ENCODE measurements around the gene TRPM2.

TRPM2 gene

GRCh38 chr21:44440241-44441040 lies 87.0 kb downstream of the TRPM2 start:
- POLR2A ChIA-PET: no interaction called here
- TF ChIP-seq, protein P1, sequence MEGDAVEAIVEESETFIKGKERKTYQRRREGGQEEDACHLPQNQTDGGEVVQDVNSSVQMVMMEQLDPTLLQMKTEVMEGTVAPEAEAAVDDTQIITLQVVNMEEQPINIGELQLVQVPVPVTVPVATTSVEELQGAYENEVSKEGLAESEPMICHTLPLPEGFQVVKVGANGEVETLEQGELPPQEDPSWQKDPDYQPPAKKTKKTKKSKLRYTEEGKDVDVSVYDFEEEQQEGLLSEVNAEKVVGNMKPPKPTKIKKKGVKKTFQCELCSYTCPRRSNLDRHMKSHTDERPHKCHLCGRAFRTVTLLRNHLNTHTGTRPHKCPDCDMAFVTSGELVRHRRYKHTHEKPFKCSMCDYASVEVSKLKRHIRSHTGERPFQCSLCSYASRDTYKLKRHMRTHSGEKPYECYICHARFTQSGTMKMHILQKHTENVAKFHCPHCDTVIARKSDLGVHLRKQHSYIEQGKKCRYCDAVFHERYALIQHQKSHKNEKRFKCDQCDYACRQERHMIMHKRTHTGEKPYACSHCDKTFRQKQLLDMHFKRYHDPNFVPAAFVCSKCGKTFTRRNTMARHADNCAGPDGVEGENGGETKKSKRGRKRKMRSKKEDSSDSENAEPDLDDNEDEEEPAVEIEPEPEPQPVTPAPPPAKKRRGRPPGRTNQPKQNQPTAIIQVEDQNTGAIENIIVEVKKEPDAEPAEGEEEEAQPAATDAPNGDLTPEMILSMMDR (IDR thresholded peaks at IDR 0.05; ENCODE audit: insufficient read depth, low read length, missing control alignments): no peak

GRCh38 chr21:44441041-44441400 lies 87.6 kb downstream of the TRPM2 start:
- DNase-seq (ENCODE audit: low read depth, low spot score): no peak
- H3K4me3 ChIP-seq (ENCODE audit: low read depth, low read length): no peak overlapping the region
- ChIA-PET CTCF (no interaction called here), POLR2A (no interaction called here)
- TF ChIP-seq, protein P1 (IDR thresholded peaks at IDR 0.05; ENCODE audit: insufficient read depth, low read length, missing control alignments): no peak

More at GRCh38 chr21:44440241-44441040, 87.0 kb downstream of the TRPM2 start:
- CTCF ChIA-PET: no interaction called here
- DNase-seq (ENCODE audit: low read depth, low spot score): no peak
- H3K4me3 ChIP-seq (ENCODE audit: low read depth, low read length): no peak overlapping the region

DNA sequence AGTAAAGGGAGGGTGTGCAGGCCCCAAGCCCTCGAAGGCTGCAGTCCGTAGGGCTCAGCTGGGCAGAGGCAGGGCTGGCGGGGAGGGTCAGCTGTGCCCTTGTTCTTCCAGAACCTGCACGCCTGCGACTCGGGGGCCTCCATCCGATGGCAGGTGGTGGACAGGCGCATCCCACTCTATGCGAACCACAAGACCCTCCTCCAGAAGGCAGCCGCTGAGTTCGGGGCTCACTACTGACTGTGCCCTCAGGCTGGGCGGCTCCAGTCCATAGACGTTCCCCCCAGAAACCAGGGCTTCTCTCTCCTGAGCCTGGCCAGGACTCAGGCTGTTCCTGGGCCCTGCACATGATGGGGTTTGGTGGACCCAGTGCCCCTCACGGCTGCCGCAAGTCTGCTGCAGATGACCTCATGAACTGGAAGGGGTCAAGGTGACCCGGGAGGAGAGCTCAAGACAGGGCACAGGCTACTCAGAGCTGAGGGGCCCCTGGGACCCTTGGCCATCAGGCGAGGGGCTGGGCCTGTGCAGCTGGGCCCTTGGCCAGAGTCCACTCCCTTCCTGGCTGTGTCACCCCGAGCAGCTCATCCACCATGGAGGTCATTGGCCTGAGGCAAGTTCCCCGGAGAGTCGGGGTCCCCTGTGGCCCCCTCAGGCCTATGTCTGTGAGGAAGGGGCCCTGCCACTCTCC lies 88.3 kb downstream of the TRPM2 start:
- CTCF ChIA-PET: no interaction called here
- no peak for DNase-seq (ENCODE audit: low read depth, low spot score)
- no peak overlapping the region for H3K4me3 ChIP-seq (ENCODE audit: low read depth, low read length)
- POLR2A ChIA-PET: no interaction called here
- TF ChIP-seq, protein P1 (IDR thresholded peaks at IDR 0.05; ENCODE audit: insufficient read depth, low read length, missing control alignments): no peak

GRCh38 chr21:44442266-44443125 lies 89.1 kb downstream of the TRPM2 start:
- TF ChIP-seq, protein P1 (IDR thresholded peaks at IDR 0.05; ENCODE audit: insufficient read depth, low read length, missing control alignments): no peak
- ChIA-PET POLR2A (no interaction called here), CTCF (no interaction called here)
- no peak for DNase-seq (ENCODE audit: low read depth, low spot score)
- no peak overlapping the region for H3K4me3 ChIP-seq (ENCODE audit: low read depth, low read length)

DNA sequence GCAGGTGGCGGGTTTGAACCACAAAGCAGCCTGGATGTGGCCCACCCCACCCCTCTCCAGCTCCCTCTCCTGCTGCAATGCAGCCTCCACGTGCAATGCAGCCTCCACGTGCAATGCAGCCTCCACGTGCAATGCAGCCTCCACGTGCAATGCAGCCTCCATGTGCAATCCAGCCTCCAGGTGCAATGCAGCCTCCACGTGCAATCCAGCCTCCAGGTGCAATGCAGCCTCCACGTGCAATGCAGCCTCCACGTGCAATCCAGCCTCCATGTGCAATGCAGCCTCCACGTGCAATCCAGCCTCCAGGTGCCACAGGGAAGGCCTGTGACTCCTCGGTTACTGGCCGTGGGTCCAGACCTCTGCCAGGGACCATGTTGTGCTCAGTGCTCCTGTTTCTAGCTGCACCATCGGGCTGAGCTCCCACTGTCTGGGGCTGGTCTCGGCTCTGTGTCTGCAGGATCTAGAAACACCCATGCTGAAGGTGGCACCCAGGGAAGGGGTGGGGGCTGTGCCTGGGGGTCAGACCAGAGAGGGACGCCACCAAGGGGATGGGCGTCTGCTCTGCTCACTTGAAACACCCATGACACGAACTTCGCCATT lies 90.0 kb downstream of the TRPM2 start:
- TF ChIP-seq, protein P1 (IDR thresholded peaks at IDR 0.05; ENCODE audit: insufficient read depth, low read length, missing control alignments): no peak
- H3K4me3 ChIP-seq (ENCODE audit: low read depth, low read length): no peak overlapping the region
- DNase-seq (ENCODE audit: low read depth, low spot score): no peak
- CTCF ChIA-PET: no interaction called here
- POLR2A ChIA-PET: no interaction called here

Data from AG04449 (cell line).